ENCODE results near the gene COL19A1.

COL19A1 gene

DNA sequence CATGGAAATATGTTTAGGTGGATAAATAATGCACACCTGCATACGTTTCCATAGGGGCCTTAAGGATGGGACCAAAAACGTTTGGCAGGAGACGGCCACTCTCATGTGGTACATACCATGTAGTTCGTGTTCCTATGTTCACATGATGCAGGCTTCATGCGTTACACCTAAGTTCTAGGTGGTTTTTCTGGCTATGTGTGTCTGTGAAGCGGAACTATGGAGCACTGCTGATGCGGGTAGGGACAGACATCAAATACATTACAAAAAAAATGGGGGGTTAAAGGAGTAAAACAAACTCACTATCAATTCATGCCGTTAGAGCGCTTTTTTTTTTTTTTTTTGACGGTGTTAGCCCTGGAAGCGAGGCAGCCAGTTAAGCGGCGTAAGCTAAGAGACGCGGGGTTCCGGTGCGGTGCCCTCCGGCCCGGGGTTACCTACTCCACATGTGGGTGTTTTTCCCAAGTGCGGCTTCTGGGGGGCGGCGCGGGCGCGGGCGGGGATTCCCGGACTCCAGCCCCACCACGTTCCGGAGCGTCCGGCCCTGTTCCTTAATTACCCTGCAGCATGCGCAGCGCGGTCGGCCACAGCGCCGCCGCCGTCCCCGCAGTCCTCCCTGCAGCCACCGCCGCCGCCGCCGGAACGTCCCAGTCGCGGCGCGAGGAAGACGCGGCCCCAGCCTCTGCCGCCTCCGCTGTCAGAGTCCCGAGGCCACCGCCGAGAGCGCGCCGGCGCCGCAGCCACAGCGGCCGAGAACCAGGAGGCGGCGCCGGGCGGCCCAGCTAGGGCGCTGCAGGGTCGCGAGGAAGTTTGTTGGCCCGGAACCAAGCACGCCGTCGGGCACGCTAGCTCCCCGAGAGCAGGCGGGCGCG, 648 bp downstream of the COL19A1 start:
- TF ChIP-seq CTCF (IDR thresholded peaks at IDR 0.05) (peak; percentile 57), ZFX (IDR thresholded peaks at IDR 0.05; ENCODE audit: borderline replicate concordance) (no peak)
- no peak overlapping the region for H3K27ac ChIP-seq

- no peak overlapping the region for H3K27ac ChIP-seq
- no peak for TF ChIP-seq ZFX (IDR thresholded peaks at IDR 0.05; ENCODE audit: borderline replicate concordance)
- no peak for TF ChIP-seq CTCF (IDR thresholded peaks at IDR 0.05)
Observed at GRCh38 chr6:69867639-69867976, 1.3 kb downstream of the COL19A1 start.

DNA sequence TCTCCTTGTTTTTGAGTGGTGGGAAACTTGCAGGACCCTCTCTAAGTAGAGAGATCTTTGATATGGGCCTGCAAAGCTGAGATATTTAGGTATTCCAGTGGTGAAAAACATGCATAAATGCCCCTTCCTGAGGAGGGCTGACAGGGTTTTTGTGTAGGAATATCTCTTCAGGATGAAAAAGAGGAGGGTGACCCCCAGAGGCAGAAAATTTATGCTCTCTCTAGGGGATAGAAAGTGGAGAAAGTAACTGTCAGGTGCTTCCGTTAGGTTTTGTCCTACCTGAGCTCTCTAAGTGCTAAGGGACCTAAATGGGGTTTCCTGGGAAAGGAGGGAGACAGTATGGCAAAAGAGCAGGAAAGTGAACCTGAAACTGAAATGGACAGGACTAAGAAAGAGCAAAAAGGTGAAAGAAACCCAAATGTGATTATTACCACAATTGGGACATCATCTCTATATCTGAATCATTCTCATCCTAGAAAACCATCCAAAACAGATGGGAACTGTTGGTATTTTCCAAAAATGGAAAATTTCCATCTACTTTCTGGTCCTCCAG, 2.0 kb downstream of the COL19A1 start:
- no peak for TF ChIP-seq CTCF (IDR thresholded peaks at IDR 0.05)
- no peak for TF ChIP-seq ZFX (IDR thresholded peaks at IDR 0.05; ENCODE audit: borderline replicate concordance)
- no peak overlapping the region for H3K27ac ChIP-seq

- H3K27ac ChIP-seq: no peak overlapping the region
- no peak for TF ChIP-seq CTCF (IDR thresholded peaks at IDR 0.05)
- no peak for TF ChIP-seq ZFX (IDR thresholded peaks at IDR 0.05; ENCODE audit: borderline replicate concordance)
Observed at GRCh38 chr6:69868961-69869360, 2.6 kb downstream of the COL19A1 start.

- H3K27ac ChIP-seq: no peak overlapping the region
- TF ChIP-seq CTCF (IDR thresholded peaks at IDR 0.05): no peak
- no peak for TF ChIP-seq ZFX (IDR thresholded peaks at IDR 0.05; ENCODE audit: borderline replicate concordance)
Observed at GRCh38 chr6:69871107-69871506, 4.8 kb downstream of the COL19A1 start.

- no peak for TF ChIP-seq ZFX (IDR thresholded peaks at IDR 0.05; ENCODE audit: borderline replicate concordance)
- TF ChIP-seq CTCF (IDR thresholded peaks at IDR 0.05): no peak
Observed at GRCh38 chr6:69873291-69873690, 6.9 kb downstream of the COL19A1 start.

GRCh38 chr6:69875715-69876114, 9.4 kb downstream of the COL19A1 start:
- TF ChIP-seq CTCF (IDR thresholded peaks at IDR 0.05) (no peak), ZFX (IDR thresholded peaks at IDR 0.05; ENCODE audit: borderline replicate concordance) (no peak)
- no peak overlapping the region for H3K27ac ChIP-seq

More at GRCh38 chr6:69873291-69873690, 6.9 kb downstream of the COL19A1 start:
- H3K27ac ChIP-seq: no peak overlapping the region
